ENCODE results near the gene ORMDL3.

ORMDL3 gene

GRCh38 chr17:39903158-39903884 lies 24.1 kb downstream of the ORMDL3 start:
- TF ChIP-seq, protein P1, sequence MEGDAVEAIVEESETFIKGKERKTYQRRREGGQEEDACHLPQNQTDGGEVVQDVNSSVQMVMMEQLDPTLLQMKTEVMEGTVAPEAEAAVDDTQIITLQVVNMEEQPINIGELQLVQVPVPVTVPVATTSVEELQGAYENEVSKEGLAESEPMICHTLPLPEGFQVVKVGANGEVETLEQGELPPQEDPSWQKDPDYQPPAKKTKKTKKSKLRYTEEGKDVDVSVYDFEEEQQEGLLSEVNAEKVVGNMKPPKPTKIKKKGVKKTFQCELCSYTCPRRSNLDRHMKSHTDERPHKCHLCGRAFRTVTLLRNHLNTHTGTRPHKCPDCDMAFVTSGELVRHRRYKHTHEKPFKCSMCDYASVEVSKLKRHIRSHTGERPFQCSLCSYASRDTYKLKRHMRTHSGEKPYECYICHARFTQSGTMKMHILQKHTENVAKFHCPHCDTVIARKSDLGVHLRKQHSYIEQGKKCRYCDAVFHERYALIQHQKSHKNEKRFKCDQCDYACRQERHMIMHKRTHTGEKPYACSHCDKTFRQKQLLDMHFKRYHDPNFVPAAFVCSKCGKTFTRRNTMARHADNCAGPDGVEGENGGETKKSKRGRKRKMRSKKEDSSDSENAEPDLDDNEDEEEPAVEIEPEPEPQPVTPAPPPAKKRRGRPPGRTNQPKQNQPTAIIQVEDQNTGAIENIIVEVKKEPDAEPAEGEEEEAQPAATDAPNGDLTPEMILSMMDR (IDR thresholded peaks at IDR 0.05) = no peak

DNA sequence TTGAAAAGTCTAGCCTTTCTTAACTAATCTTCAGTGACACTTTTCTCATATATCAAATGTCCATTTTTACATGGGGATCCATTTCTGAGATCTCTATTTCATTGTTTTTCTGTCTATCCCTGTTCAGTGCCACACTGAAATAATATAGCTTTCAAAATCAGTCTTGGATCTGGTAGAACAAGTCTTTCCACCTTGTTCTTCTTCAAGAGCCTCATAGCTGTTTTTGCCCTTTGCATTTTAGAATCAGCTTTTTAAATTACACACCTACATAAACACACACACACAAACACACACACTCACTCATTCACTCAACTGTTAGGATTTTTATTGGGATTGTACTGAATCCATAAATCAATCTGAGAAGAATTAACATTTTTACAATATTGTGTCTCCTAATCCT lies 28.2 kb downstream of the ORMDL3 start:
- TF ChIP-seq, protein P1 (IDR thresholded peaks at IDR 0.05) = no peak

DNA sequence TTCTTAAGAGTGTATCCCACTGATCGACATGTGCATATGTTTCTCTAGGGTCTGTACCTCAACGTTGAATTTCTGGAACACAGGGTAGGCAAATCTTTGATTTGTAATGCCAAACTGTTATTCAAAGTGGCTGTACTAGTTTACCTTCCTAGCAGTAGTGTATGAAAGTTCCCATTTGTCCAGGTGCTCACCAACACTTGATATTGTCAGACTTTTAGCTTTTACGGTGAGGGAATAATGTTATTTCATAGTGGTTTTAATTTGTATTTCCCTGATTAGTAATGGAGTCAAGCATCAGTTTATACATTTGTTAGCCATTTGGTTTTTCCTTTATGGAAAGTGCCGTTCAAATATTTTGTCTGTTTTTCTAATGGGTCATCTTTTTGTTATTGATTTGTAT lies 29.3 kb downstream of the ORMDL3 start:
- TF ChIP-seq, protein P1 (IDR thresholded peaks at IDR 0.05) = no peak

- TF ChIP-seq, protein P1 (IDR thresholded peaks at IDR 0.05) = no peak
Observed at GRCh38 chr17:39894681-39895376, 32.6 kb downstream of the ORMDL3 start.

- TF ChIP-seq, protein P1 (IDR thresholded peaks at IDR 0.05) = no peak
Observed at GRCh38 chr17:39889200-39889599, 38.2 kb downstream of the ORMDL3 start.

DNA sequence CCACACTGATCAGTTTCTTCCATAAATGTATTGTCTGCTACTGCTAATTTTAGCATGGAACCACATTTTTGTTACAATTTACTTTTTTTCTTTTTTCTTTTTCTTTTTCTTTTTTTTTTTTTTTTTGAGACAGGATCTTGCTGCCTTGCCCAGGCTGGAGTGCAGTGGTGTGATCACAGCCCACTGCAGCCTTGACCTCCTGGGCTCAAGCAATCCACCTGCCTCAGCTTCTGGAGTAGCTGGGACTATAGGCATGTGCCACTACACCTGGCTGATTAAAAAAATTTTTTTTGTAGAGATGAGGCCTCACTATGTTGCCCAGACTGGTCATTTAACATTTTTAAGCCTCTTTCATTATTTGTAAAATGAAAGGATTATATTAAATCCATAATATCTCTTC lies 40.3 kb downstream of the ORMDL3 start:
- TF ChIP-seq, protein P1 (IDR thresholded peaks at IDR 0.05) = no peak

DNA sequence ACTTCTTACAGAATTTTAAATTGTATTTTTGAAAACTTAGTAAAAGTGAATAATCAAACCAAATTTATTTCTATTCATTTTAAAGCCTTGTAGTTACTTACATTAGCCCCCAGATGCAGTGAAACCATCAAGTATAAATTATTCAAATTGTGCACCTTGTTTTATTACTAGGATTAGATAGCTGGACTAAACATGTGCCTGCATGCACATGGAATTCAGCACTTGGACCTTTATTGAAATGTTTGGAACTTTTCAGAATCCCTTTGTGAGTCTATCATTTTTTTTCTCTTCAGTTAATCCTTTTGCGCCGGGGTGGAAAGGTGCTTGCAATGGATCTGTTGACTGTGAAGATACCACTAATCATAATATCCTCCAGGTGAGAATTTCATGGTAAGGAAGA lies 54.6 kb downstream of the ORMDL3 start:
- TF ChIP-seq, protein P1 (IDR thresholded peaks at IDR 0.05) = peak; percentile 47

All from LNCAP (cell line).